GM23338 (cell line): Measurements from ENCODE around the gene ISX. TPM values are rescaled to one million over a fixed set of nuclear protein-coding genes. Genes with fewer than 3 reads are reported as not detected.

ENCODE experiments used
- ATAC-seq: fragments of 200-7000 bp; cut with Tn5 transposase; 3 replicates; pipeline ENCODE4 v1.9.1; 2020
- DNase-seq: peaks from one replicate; pipeline ENCODE4 v3.0.0-alpha.2; 2015; ENCODE audit warnings: low spot score
- H2AFZ ChIP-seq: fragments of 200-600 bp; sonication (generic); 2 replicates; pipeline ENCODE4 v1.8.0; 2016; ENCODE audit warnings: antibody characterized with exemption, mild to moderate bottlenecking, moderate library complexity
- H3F3A ChIP-seq: fragments of 200-600 bp; sonication (generic); replicated peaks from 2 replicates; pipeline ENCODE4 v1.8.0; 2017; ENCODE audit warnings: antibody characterized with exemption, mixed run types, low read depth
- H3K27ac ChIP-seq: fragments of 200-600 bp; sonication (generic); 2 replicates; pipeline ENCODE4 v1.6.1; 2016; ENCODE audit warnings: low read depth
- H3K27me3 ChIP-seq: fragments of 200-600 bp; sonication (generic); 2 replicates; pipeline ENCODE4 v1.8.0; 2016; ENCODE audit warnings: mild to moderate bottlenecking, mixed run types, moderate library complexity; ENCODE audit not compliant: insufficient read depth
- H3K36me3 ChIP-seq: fragments of 200-600 bp; sonication (generic); 2 replicates; pipeline ENCODE4 v1.8.0; 2016; ENCODE audit warnings: mild to moderate bottlenecking; ENCODE audit not compliant: insufficient read depth
- H3K4me1 ChIP-seq: fragments of 200-600 bp; sonication (generic); 2 replicates; pipeline ENCODE4 v1.8.0; 2016; ENCODE audit warnings: mild to moderate bottlenecking, moderate library complexity; ENCODE audit not compliant: insufficient read depth
- H3K4me2 ChIP-seq: fragments of 200-600 bp; sonication (generic); 2 replicates; pipeline ENCODE4 v1.7.1; 2017; ENCODE audit warnings: mixed run types
- H3K4me3 ChIP-seq: fragments of 200-600 bp; sonication (generic); 2 replicates; pipeline ENCODE4 v1.6.1; 2016; ENCODE audit warnings: mixed run types
- H3K79me2 ChIP-seq: fragments of 200-600 bp; sonication (generic); replicated peaks from 2 replicates; pipeline ENCODE4 v1.8.0; 2017; ENCODE audit warnings: mild to moderate bottlenecking; ENCODE audit not compliant: insufficient read depth
- H3K9me2 ChIP-seq: fragments of 200-600 bp; sonication (generic); 2 replicates; pipeline ENCODE4 v1.8.0; 2017; ENCODE audit not compliant: insufficient read depth
- H4K20me1 ChIP-seq: fragments of 200-600 bp; sonication (generic); replicated peaks from 2 replicates; pipeline ENCODE4 v1.8.0; 2017; ENCODE audit warnings: mild to moderate bottlenecking; ENCODE audit not compliant: insufficient read depth
- H3K27ac Mint-ChIP-seq: 2 replicates; pipeline ENCODE4 v1.8.0; 2020; ENCODE audit warnings: inconsistent platforms, mild to moderate bottlenecking, moderate library complexity, mixed read lengths
- H3K27me3 Mint-ChIP-seq: 3 replicates; pipeline ENCODE4 v1.8.0; 2022; ENCODE audit warnings: low read depth, mild to moderate bottlenecking, moderate library complexity, mixed read lengths, inconsistent platforms; ENCODE audit not compliant: insufficient read depth, poor library complexity
- H3K36me3 Mint-ChIP-seq: 3 replicates; pipeline ENCODE4 v1.8.0; 2021; ENCODE audit warnings: low read depth, mild to moderate bottlenecking, inconsistent platforms, moderate library complexity, mixed read lengths
- H3K4me1 Mint-ChIP-seq: 3 replicates; pipeline ENCODE4 v1.8.0; 2020; ENCODE audit warnings: mild to moderate bottlenecking, inconsistent platforms, mixed read lengths
- H3K4me3 Mint-ChIP-seq: 3 replicates; pipeline ENCODE4 v1.8.0; 2021; ENCODE audit warnings: moderate library complexity, mild to moderate bottlenecking, inconsistent platforms, mixed read lengths
- H3K9me3 Mint-ChIP-seq: 3 replicates; pipeline ENCODE4 v1.8.0; 2020; ENCODE audit warnings: moderate library complexity, mild to moderate bottlenecking, inconsistent platforms, mixed read lengths
- CREB1 ChIP-seq: fragments of 250-450 bp; sonication (Bioruptor Pico); IDR thresholded peaks from 2 replicates; pipeline ENCODE4 v1.5.0; 2020; ENCODE audit warnings: low read depth, mild to moderate bottlenecking, moderate library complexity
- EZH2 ChIP-seq: fragments of 200-600 bp; sonication (generic); IDR thresholded peaks from one replicate; pipeline ENCODE4 v1.8.0; 2017; ENCODE audit warnings: antibody characterized with exemption, mild to moderate bottlenecking, low read depth; ENCODE audit not compliant: unreplicated experiment
- EZH2phosphoT487 ChIP-seq: fragments of 200-600 bp; sonication (generic); IDR thresholded peaks from one replicate; pipeline ENCODE4 v1.8.1; 2018; ENCODE audit warnings: antibody characterized with exemption; ENCODE audit not compliant: unreplicated experiment
- JUNB ChIP-seq: IDR thresholded peaks from one replicate; pipeline ENCODE4 v1.6.1; 2016; ENCODE audit warnings: antibody characterized with exemption; ENCODE audit not compliant: unreplicated experiment
- NANOG ChIP-seq: IDR thresholded peaks from 2 replicates; pipeline ENCODE4 v1.6.1; 2016; ENCODE audit warnings: antibody characterized with exemption, borderline replicate concordance
- POLR2AphosphoS5 ChIP-seq: IDR thresholded peaks from 2 replicates; pipeline ENCODE4 v1.6.1; 2016; ENCODE audit warnings: antibody characterized with exemption, low read depth
- STAT1 ChIP-seq: IDR thresholded peaks from one replicate; pipeline ENCODE4 v1.6.1; 2016; ENCODE audit warnings: antibody characterized with exemption; ENCODE audit not compliant: unreplicated experiment
- ZNF114 ChIP-seq: fragments of 250-450 bp; sonication (Bioruptor Pico); IDR thresholded peaks from 2 replicates; pipeline ENCODE4 v1.5.0; 2020; ENCODE audit warnings: mild to moderate bottlenecking, moderate library complexity
- ZNF331 ChIP-seq: fragments of 250-450 bp; sonication (Bioruptor Pico); IDR thresholded peaks from 2 replicates; pipeline ENCODE4 v1.5.0; 2020; ENCODE audit warnings: low read depth, mild to moderate bottlenecking, moderate library complexity
- polyA plus RNA-seq: library from polyadenylated mRNA; unstranded; fragments of >200 nt; fragmentation: Nextera tagmentation; extraction: Ambion mirVana; gene quantifications from 2 replicates; pipeline ENCODE4 v1.2.1, GENCODE V29; 2016
- total RNA-seq: library from RNA; depleted of rRNA; stranded (reverse); fragments of >200 nt; shearing (Covaris generic); gene quantifications from 2 replicates; pipeline ENCODE4 v1.2.3, GENCODE V29; 2014
- TF ChIP-seq, protein P1 (sequence below): IDR thresholded peaks from one replicate; pipeline ENCODE4 v1.6.1; 2018; ENCODE audit warnings: antibody characterized with exemption; ENCODE audit not compliant: unreplicated experiment
- TF ChIP-seq, protein P2 (sequence below), 2 experiments: fragments of 200-600 bp in 1 of 2; sonication (generic) in 1 of 2; conservative IDR thresholded peaks; 2 replicates each; pipeline versions ENCODE4 v1.5.1 to v1.6.1; 2016 to 2017; ENCODE audit warnings: antibody characterized with exemption in 2 of 2, low read depth in 2 of 2, mild to moderate bottlenecking in 2 of 2, moderate library complexity in 1 of 2
- TF ChIP-seq, protein P3 (sequence below): IDR thresholded peaks from 2 replicates; pipeline ENCODE4 v1.6.1; 2016; ENCODE audit warnings: antibody characterized with exemption

ISX gene
- total and polyA plus RNA-seq, 2 experiments from 2014 or later = not detected

DNA sequence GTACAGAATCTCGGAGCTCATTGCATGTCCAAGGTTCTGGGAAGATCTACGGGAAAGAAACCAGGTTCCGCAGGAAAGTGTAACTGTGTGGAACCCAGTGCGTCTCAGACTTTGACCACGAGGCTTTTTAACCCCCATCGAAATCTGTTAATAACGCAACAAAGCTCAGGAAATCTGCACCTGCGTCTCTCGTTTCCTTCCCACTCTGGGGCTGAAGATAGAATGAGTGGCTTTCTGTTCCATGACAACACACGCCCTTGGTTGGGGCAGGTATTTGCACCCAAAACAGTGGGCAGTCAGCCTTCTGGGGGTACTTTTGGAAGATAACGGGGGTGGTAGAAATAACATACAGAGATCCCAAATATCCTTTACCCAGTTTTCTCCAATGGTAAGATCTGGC is 38.5 kb downstream of the ISX start:
- no peak overlapping the region for H2AFZ ChIP-seq
- DNase-seq = no peak

DNA sequence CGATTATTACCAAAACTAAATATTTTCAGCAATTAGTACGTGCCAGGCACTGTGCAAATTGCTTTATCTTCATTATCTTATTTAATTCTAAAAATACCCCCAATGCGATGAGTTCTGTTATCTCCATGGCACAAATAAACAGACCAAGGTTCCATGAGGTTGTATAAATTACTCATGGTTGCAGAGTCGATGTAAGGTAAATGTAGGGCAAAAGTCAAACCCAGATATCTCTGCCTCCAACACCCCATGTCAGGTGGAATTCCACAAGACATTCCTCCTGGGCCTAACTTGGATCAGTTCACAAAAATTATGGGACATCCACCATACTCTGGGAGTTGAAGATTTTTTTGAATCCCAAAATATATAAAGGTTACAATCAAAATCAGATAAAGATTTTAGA is 43.7 kb downstream of the ISX start:
- H3K4me2 ChIP-seq = no peak overlapping the region
- TF ChIP-seq ZNF331 (CRISPR knock-in tag) (no peak), CREB1 (no peak), STAT1 (no peak), JUNB (no peak), POLR2AphosphoS5 (no peak), EZH2 (no peak), NANOG (no peak), EZH2phosphoT487 (no peak), ZNF114 (CRISPR knock-in tag) (no peak)
- TF ChIP-seq, protein P1, sequence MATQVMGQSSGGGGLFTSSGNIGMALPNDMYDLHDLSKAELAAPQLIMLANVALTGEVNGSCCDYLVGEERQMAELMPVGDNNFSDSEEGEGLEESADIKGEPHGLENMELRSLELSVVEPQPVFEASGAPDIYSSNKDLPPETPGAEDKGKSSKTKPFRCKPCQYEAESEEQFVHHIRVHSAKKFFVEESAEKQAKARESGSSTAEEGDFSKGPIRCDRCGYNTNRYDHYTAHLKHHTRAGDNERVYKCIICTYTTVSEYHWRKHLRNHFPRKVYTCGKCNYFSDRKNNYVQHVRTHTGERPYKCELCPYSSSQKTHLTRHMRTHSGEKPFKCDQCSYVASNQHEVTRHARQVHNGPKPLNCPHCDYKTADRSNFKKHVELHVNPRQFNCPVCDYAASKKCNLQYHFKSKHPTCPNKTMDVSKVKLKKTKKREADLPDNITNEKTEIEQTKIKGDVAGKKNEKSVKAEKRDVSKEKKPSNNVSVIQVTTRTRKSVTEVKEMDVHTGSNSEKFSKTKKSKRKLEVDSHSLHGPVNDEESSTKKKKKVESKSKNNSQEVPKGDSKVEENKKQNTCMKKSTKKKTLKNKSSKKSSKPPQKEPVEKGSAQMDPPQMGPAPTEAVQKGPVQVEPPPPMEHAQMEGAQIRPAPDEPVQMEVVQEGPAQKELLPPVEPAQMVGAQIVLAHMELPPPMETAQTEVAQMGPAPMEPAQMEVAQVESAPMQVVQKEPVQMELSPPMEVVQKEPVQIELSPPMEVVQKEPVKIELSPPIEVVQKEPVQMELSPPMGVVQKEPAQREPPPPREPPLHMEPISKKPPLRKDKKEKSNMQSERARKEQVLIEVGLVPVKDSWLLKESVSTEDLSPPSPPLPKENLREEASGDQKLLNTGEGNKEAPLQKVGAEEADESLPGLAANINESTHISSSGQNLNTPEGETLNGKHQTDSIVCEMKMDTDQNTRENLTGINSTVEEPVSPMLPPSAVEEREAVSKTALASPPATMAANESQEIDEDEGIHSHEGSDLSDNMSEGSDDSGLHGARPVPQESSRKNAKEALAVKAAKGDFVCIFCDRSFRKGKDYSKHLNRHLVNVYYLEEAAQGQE = no peak
- TF ChIP-seq, protein P2, sequence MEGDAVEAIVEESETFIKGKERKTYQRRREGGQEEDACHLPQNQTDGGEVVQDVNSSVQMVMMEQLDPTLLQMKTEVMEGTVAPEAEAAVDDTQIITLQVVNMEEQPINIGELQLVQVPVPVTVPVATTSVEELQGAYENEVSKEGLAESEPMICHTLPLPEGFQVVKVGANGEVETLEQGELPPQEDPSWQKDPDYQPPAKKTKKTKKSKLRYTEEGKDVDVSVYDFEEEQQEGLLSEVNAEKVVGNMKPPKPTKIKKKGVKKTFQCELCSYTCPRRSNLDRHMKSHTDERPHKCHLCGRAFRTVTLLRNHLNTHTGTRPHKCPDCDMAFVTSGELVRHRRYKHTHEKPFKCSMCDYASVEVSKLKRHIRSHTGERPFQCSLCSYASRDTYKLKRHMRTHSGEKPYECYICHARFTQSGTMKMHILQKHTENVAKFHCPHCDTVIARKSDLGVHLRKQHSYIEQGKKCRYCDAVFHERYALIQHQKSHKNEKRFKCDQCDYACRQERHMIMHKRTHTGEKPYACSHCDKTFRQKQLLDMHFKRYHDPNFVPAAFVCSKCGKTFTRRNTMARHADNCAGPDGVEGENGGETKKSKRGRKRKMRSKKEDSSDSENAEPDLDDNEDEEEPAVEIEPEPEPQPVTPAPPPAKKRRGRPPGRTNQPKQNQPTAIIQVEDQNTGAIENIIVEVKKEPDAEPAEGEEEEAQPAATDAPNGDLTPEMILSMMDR (conservative IDR thresholded peaks at IDR 0.05; ENCODE audit: low read depth in 2 of 2) = no peak
- TF ChIP-seq, protein P3, sequence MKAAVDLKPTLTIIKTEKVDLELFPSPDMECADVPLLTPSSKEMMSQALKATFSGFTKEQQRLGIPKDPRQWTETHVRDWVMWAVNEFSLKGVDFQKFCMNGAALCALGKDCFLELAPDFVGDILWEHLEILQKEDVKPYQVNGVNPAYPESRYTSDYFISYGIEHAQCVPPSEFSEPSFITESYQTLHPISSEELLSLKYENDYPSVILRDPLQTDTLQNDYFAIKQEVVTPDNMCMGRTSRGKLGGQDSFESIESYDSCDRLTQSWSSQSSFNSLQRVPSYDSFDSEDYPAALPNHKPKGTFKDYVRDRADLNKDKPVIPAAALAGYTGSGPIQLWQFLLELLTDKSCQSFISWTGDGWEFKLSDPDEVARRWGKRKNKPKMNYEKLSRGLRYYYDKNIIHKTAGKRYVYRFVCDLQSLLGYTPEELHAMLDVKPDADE = no peak

More for the DNA sequence above, 38.5 kb downstream of the ISX start:
- Mint-ChIP-seq H3K9me3 (peaks cover 27% of the 10 kb centered on the region), H3K27ac (no peak overlapping the region), H3K4me3 (no peak overlapping the region), H3K4me1 (peaks cover 2% of the 10 kb centered on the region; the same call in 2 of the 3 replicates), H3K36me3 (no peaks in the 10 kb centered on the region), H3K27me3 (no peaks in the 10 kb centered on the region)
- ATAC-seq = no peak
- no peaks in the 10 kb centered on the region for H3K27me3 ChIP-seq
- no peaks in the 10 kb centered on the region for H3K9me2 ChIP-seq
- no peaks in the 10 kb centered on the region for H3K79me2 ChIP-seq
- no peaks in the 10 kb centered on the region for H3K4me1 ChIP-seq
- H3K4me3 ChIP-seq = no peak overlapping the region
- H3F3A ChIP-seq = no peaks in the 10 kb centered on the region
- no peaks in the 10 kb centered on the region for H4K20me1 ChIP-seq
- H3K4me2 ChIP-seq = no peak overlapping the region
- TF ChIP-seq EZH2phosphoT487 = no peak
- no peak for TF ChIP-seq ZNF114 (CRISPR knock-in tag)
- TF ChIP-seq ZNF331 (CRISPR knock-in tag) = no peak
- H3K27ac ChIP-seq = no peak overlapping the region
- no peaks in the 10 kb centered on the region for H3K36me3 ChIP-seq

More for the DNA sequence above, 43.7 kb downstream of the ISX start:
- peaks cover 48% of the 10 kb centered on the region for H3K9me3 Mint-ChIP-seq
- no peaks in the 10 kb centered on the region for H3F3A ChIP-seq
- no peak overlapping the region for H3K4me3 Mint-ChIP-seq
- no peak overlapping the region for H3K27ac ChIP-seq
- no peaks in the 10 kb centered on the region for H3K27me3 ChIP-seq
- no peak overlapping the region for H3K4me3 ChIP-seq
- H3K36me3 Mint-ChIP-seq = no peaks in the 10 kb centered on the region
- H3K4me1 ChIP-seq = no peaks in the 10 kb centered on the region
- H3K36me3 ChIP-seq = no peaks in the 10 kb centered on the region
- no peak for ATAC-seq
- peaks cover 4% of the 10 kb centered on the region; the same call in 1 of the 2 replicates for H3K9me2 ChIP-seq
- no peaks in the 10 kb centered on the region for H3K79me2 ChIP-seq
- H3K27me3 Mint-ChIP-seq = no peaks in the 10 kb centered on the region
- no peak for DNase-seq
- H3K4me1 Mint-ChIP-seq = no peaks in the 10 kb centered on the region
- H3K27ac Mint-ChIP-seq = no peak overlapping the region
- no peaks in the 10 kb centered on the region for H4K20me1 ChIP-seq
- no peak overlapping the region for H2AFZ ChIP-seq
